Forelimb muscle (tissue), 1 donor: ENCODE results near the gene HINT3. TPM values are rescaled to one million over a fixed set of nuclear protein-coding genes. Genes with fewer than 3 reads are reported as not detected.
"Not testable (repeated sequence)": the region's sequence is repeated elsewhere in the genome, so short reads cannot be mapped to it uniquely, and the experiment has no call there.

Experiments used
- DNase-seq: peaks from one replicate; pipeline ENCODE4 v3.0.0-alpha.2; 2013; ENCODE audit warnings: low read depth
- polyA plus RNA-seq: library from polyadenylated mRNA; unstranded; fragments of 120-200 nt; gene quantifications from one replicate; pipeline ENCODE4 v1.2.1, GENCODE V29; 2013; ENCODE audit not compliant: insufficient read length

The HINT3 gene
- polyA plus RNA-seq, 1 donor = 30.0 TPM

GRCh38 chr6:126002755-126003679 lies 46.4 kb downstream of the HINT3 start:
- no peak for DNase-seq

- no peak for DNase-seq
These were observed 51.2 kb downstream of the HINT3 start for GRCh38 chr6:126007800-126008199.

GRCh38 chr6:126010040-126010439 lies 53.5 kb downstream of the HINT3 start:
- DNase-seq = no peak

GRCh38 chr6:126015863-126016262 lies 59.3 kb downstream of the HINT3 start:
- no peak for DNase-seq

GRCh38 chr6:126016591-126016990 lies 60.0 kb downstream of the HINT3 start:
- DNase-seq = no peak

- no peak for DNase-seq
These were observed 61.1 kb downstream of the HINT3 start for GRCh38 chr6:126017668-126018067.

GRCh38 chr6:126020305-126021050 lies 63.9 kb downstream of the HINT3 start:
- DNase-seq = no peak

- DNase-seq = not testable (repeated sequence)
These were observed 66.9 kb downstream of the HINT3 start for GRCh38 chr6:126023474-126023873.

GRCh38 chr6:126026001-126026400 lies 69.4 kb downstream of the HINT3 start:
- no peak for DNase-seq

GRCh38 chr6:126027601-126028000 lies 71.0 kb downstream of the HINT3 start:
- DNase-seq = no peak

Other genes with a start within 250 kb of the HINT3 start
- 11.0 TPM for gene HEY2, start 207.1 kb upstream of the HINT3 start, polyA plus RNA-seq
- gene NCOA7, start 165.8 kb upstream of the HINT3 start, polyA plus RNA-seq = 8.1 TPM
- gene TRMT11, start 29.8 kb downstream of the HINT3 start, polyA plus RNA-seq = 16.4 TPM